ENCODE measurements around the gene NDST4. TPM values are rescaled to one million over a fixed set of nuclear protein-coding genes. Genes with fewer than 3 reads are reported as not detected.

NDST4 gene
- total RNA-seq, 1 experiment from 2014 or later, result not detected

- H3K23ac ChIP-seq (ENCODE audit: insufficient read length, low read depth, low read length), result no peak overlapping the region
- H2AFZ ChIP-seq (ENCODE audit: low read length), result no peak overlapping the region
- TF ChIP-seq CTCF (conservative IDR thresholded peaks at IDR 0.05), result no peak
- no peak for DNase-seq
- H3K27me3 ChIP-seq (ENCODE audit: insufficient read depth, low read length), result no peaks in the 10 kb centered on the region
- no peak overlapping the region for H3T11ph ChIP-seq (ENCODE audit: low read length)
- H3K79me1 ChIP-seq (ENCODE audit: insufficient read depth, low read depth, low read length, poor library complexity, severe bottlenecking), result no peaks in the 10 kb centered on the region
- H3K14ac ChIP-seq (ENCODE audit: insufficient read depth, low read length), result no peak overlapping the region
- H3K4me2 ChIP-seq (ENCODE audit: insufficient read depth, insufficient read length, low read length), result no peak overlapping the region
- H4K5ac ChIP-seq (ENCODE audit: insufficient read length, low read depth, low read length), result no peak overlapping the region
- no peak overlapping the region for H3K56ac ChIP-seq (ENCODE audit: insufficient read length, low read depth, low read length)
- no peak overlapping the region for H2BK12ac ChIP-seq (ENCODE audit: insufficient read length, low read depth, low read length)
- no CpG with 5 or more reads among the region's 1 CpG for WGBS (ENCODE audit: extremely low coverage, insufficient read length, low lambda C conversion rate)
- no peak overlapping the region for H3K18ac ChIP-seq (ENCODE audit: insufficient read length, low read depth, low read length)
- Mint-ChIP-seq H3K9me3 (no peaks in the 10 kb centered on the region), H3K36me3 (ENCODE audit: insufficient read depth in 1 of 3, low read depth in 3 of 3) (no peaks in the 10 kb centered on the region), H3K27me3 (ENCODE audit: low read depth) (no peaks in the 10 kb centered on the region), H3K27ac (no peak overlapping the region), H3K4me3 (no peak overlapping the region), H3K4me1 (peaks cover 2% of the 10 kb centered on the region in 2 experiments)
- no peaks in the 10 kb centered on the region for H3K9me3 ChIP-seq (ENCODE audit: control insufficient read depth, low read depth, low read length)
- H4K91ac ChIP-seq (ENCODE audit: insufficient read length, low read depth, low read length), result no peak overlapping the region
- H2BK5ac ChIP-seq (ENCODE audit: insufficient read length, low read length), result no peak overlapping the region
- H2BK15ac ChIP-seq (ENCODE audit: low read depth, low read length), result no peak overlapping the region
- H2AK5ac ChIP-seq (ENCODE audit: insufficient read length, low read length), result no peak overlapping the region
- no peaks in the 10 kb centered on the region for H3K79me2 ChIP-seq (ENCODE audit: insufficient read depth, low read length)
- no peaks in the 10 kb centered on the region for H4K20me1 ChIP-seq (ENCODE audit: control insufficient read depth, insufficient read depth, insufficient read length)
- no peak overlapping the region for H3K9ac ChIP-seq (ENCODE audit: extremely low read depth, insufficient read length, low read length)
- H2BK120ac ChIP-seq (ENCODE audit: low read depth, low read length, poor library complexity, severe bottlenecking), result no peak overlapping the region
- no peaks in the 10 kb centered on the region for H3K23me2 ChIP-seq (ENCODE audit: insufficient read length, low read depth, low read length, poor library complexity, severe bottlenecking)
- H3K4me1 ChIP-seq (ENCODE audit: insufficient read depth, low read length), result no peaks in the 10 kb centered on the region
- H4K8ac ChIP-seq (replicated peaks; ENCODE audit: insufficient read length, low read depth, low read length), result no peak overlapping the region
- no peak overlapping the region for H3K27ac ChIP-seq (ENCODE audit: insufficient read length, low read depth, low read length)
- no peak overlapping the region for H3K4ac ChIP-seq (ENCODE audit: low read depth, low read length)
- H2BK20ac ChIP-seq (ENCODE audit: low read depth, low read length, poor library complexity, severe bottlenecking), result no peak overlapping the region
Observed at GRCh38 chr4:114874321-114874720, 239.1 kb downstream of the NDST4 start.

All from H9 (cell line).